Measurements from ENCODE around the gene TRANK1.

GRCh38 chr3:36893137-36893557 is 51.7 kb downstream of the TRANK1 start:
- TF ChIP-seq POU6F1 (CRISPR knock-in tag; IDR thresholded peaks at IDR 0.05; ENCODE audit: borderline replicate concordance, low read depth) (no peak), ISL1 (CRISPR knock-in tag; IDR thresholded peaks at IDR 0.05) (no peak), ZNF8 (CRISPR knock-in tag; IDR thresholded peaks at IDR 0.05) (no peak), BACH2 (CRISPR knock-in tag; IDR thresholded peaks at IDR 0.05; ENCODE audit: borderline replicate concordance) (no peak), TCF4 (CRISPR knock-in tag; IDR thresholded peaks at IDR 0.05; ENCODE audit: borderline replicate concordance) (no peak), ZFP30 (CRISPR knock-in tag; IDR thresholded peaks at IDR 0.05) (no peak), PATZ1 (CRISPR knock-in tag; IDR thresholded peaks at IDR 0.05; ENCODE audit: borderline replicate concordance) (no peak), ZC3H10 (CRISPR knock-in tag; IDR thresholded peaks at IDR 0.05) (no peak), ZFP3 (CRISPR knock-in tag; IDR thresholded peaks at IDR 0.05) (no peak), ZNF565 (CRISPR knock-in tag; conservative IDR thresholded peaks at IDR 0.05; ENCODE audit: low read depth) (no peak)

All from SK-N-SH treated with all-trans-retinoic acid at 6 μM for 48 hours (cell line).